Right ventricle myocardium inferior (tissue), 1 donor: ENCODE measurements around the gene GAB4. TPM values are rescaled to one million over a fixed set of nuclear protein-coding genes. Genes with fewer than 3 reads are reported as not detected.
"Not testable (repeated sequence)": the region's sequence is repeated elsewhere in the genome, so short reads cannot be mapped to it uniquely, and the experiment has no call there.

Experiments used
- ATAC-seq: fragments of 200-7000 bp; cut with Tn5 transposase; one replicate; pipeline ENCODE4 v1.9.1; 2020; ENCODE audit warnings: mild to moderate bottlenecking, moderate library complexity
- DNase-seq: peaks from one replicate; pipeline ENCODE4 v3.0.0; 2021; ENCODE audit errors: missing footprints
- intact Hi-C: fragments of 100-400 bp; cut with DNase I; formaldehyde crosslinking; loops from one replicate; pipeline ENCODE4 v1.11.0; 2022
- total RNA-seq: library from RNA; stranded (reverse); fragmentation: NEBNext Ultra II Directional; extraction: Animal tissue kit (Norgen Biotek cat#: 25700); gene quantifications from one replicate; pipeline ENCODE4 v1.2.1, GENCODE V29; 2021
- donor health status: DM: no; HTN: yes; CAD: no; lungs with severe emphysema.

GAB4 gene
- total RNA-seq, 1 donor from 2014 or later, result not detected

DNA sequence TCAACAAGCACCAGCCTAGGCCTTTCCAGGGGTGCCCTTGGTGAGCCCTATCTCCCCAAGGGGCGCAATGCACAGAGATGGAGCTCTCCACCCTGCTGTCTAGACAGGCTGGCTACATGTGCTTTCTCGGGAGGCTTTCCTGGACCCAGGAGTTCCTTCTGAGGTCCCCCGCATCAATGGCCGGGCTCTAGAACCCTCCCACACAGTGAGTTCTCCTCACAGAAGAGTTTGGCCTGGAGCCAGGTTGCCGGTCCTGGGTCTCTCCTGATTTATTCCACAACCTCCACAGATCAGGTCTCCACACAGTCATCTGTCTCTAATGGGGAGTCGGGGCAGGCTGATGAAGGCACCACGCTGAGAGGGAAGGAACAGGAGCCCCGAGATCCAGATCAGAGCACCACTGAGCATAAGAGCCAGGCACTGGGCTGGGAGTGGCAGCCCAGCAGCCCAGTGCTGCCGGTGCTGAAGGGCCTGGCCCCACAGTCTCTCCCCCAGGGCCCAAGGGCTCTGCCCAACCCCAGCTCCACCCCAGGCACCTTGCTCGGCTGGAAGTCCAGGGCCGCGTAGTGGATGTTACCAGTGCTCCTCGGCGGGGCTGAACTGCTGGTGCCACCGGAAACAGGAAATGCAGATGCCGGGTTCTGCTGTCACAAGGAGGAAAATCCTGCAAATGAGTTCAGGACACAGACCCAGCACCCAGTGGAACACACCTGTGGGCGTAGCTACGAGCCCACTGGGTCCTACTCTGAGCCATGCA lies 44.7 kb downstream of the GAB4 start:
- no peak for DNase-seq
- intact Hi-C loops, result no loop called here
- no peak for ATAC-seq

DNA sequence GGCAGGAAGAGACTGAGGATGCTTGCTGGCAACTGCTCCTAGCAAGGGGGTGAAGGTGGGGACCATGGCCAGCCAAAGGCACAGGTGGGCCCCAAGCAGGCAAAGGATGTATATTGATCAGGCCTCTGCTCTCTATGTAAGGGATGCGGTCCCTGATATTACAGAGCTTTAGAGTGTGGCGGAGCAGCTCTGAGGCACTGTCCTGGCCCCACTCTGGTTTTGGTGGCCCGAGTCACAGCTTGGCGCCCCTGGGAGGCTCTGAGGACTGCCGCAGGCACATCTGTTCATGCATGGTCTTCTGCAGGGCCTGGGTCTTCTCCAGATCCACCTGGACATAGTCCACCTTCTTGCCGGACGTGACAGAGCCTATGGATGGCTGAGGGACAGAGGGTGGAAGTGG lies 45.5 kb downstream of the GAB4 start:
- DNase-seq, result no peak
- ATAC-seq, result no peak
- intact Hi-C loops, result no loop called here

DNA sequence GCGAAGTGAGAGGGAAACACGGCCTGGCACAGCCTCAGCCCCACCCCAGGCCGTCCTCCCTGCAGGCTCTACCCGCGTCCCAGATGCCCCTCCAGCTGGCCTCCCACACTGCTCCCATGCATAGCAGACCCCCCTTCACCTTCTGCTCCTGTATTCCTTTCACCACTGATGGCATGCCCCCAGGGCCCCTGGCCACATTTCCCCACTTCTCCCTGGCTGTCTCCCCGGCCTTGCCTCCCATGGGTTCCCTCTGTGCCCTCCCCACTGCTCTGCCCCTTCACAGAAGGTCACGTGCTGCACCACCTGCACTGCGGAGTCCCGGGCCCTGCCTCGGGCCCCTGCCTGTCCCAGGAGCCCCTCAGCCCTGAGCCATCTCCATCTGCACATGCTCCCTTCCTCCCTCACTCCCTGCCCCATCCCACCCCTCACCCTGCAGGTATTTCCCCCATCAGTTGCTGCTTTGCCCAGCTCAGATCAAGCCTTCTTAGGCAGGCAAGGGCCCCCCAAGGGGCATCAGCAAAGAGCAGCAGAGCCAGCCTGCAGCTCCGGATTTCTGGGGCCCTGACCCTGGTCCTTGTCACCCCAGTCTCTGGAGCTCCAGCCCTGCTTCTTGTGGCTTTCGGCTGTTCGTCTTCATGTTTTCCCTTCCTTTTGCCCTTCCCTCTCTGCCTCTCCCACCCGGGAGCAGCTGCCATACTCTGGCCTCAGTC lies 46.4 kb downstream of the GAB4 start:
- intact Hi-C loops, result no loop called here
- no peak for ATAC-seq
- DNase-seq, result no peak

DNA sequence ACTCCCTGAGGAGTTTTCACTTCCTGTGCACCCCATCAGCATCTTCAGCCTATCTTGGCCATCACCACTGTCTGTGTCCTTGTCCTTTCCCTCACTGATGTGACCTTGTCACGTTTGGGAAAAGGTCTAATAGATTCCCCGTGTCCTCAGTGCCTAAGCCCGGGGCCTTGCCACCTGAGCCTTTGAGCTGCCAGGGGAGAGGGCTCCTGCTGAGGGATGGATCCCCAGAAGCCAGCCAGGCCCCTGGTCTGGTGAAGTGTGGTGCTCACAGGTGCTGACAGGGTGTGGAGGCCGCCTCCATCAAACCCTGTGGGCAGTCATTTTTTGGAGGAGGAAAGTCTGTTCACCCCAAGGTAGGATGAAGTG lies 47.2 kb downstream of the GAB4 start:
- no peak for DNase-seq
- no peak for ATAC-seq
- intact Hi-C loops, result no loop called here

DNA sequence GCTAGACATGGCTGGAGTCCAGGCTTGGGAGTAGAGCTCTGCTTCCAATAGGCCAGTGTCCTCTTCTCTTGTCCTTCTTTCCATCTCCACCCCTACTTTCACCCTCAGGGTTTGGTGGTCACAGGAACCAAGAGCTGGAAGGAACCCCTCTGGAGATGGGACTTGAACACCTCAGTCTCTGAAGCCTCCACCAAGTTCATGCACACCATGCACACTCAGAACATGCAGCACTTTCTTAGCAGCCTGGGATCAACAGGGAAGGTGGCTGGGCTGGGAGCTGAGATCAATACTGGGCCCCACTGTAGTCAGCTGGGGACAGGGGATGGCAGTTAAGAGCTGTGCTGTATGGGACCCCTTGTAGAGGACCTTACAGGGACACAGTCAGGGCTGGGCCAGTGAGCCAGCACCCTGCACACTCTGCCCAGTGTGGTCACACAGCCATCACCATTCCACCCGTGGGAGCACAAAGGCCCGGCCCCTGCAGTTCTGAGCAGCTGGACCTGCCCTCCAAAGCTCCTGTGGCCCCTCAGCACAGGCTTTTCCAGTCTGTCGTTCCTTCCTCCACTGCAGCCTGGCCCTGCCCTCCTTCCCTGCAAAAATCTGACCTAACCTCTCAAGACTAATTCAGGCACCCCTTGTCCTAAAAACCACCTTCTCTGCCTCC lies 47.7 kb downstream of the GAB4 start:
- ATAC-seq, result no peak
- intact Hi-C loops, result no loop called here
- no peak for DNase-seq

DNA sequence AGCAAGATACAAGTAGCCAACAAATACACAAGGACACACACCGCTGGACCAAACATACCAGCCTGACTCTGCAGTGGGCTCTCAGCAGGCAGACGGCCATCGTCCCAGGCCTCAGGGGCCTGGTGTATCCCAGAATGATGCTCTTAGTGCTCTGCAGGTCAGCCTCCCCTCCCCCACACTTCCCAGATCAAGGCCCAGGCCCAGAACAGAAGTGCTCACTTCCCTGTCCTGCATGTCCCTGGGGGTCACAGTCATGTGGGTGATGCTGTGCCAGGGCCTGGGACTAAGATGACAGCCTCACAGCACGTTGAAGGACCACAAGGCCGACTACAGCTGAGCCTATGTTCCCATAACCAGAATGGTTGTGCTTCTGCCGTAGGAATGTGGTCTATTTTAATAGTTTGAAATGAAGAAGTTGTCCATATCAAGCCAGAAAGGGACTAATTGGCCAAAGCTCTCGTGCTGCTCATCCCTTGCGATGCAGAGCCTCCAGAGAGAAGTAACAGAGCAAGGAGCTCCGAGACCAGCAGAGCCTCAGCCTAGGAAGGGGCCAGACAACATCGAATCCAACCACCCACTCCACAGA lies 48.6 kb downstream of the GAB4 start:
- ATAC-seq (no peak), DNase-seq (peak; percentile 62)

DNA sequence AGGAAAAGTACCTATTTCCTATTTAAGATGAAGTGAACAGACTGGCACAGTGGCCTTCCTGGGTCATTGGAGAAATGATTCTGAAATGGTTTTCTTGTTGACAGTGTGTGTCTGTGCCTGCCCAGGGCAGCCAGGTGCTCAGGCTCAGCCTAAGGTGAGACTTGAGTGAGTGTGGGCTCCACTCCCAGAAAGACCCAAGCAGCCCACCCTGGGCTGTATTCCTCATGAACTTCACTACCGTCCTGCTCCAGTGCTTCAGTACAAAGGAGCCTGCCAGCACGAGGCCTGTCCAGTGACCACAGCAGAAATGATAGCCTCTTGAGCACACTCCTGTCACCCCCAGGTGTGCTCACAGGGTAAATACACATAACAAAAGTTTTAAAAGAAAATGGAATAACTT lies 49.5 kb downstream of the GAB4 start:
- intact Hi-C loops, result no loop called here
- ATAC-seq, result no peak

More for the DNA sequence above, 48.6 kb downstream of the GAB4 start:
- intact Hi-C loops, result no loop called here

DNA sequence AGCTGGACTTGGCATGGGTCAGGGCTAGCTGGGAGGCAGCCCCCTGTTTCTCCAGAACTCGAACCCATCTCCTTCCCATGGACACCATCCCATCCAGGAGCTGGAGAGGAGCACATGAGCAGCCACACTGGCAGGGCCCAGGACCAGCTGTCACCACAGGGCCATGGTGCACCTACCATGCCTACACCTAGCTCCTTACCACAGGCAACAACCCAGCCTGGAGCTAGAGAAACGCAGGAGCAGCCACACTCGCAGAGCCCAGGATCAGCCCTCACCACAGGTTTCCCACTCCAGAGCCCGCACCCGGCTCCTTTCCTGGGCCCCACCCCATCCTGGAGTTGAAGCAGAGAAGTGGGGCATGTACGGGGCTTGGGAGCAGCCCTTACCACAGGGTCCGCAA lies 50.2 kb downstream of the GAB4 start:
- DNase-seq (no peak), ATAC-seq (no peak)
- intact Hi-C loops, result no loop called here

More for the DNA sequence above, 49.5 kb downstream of the GAB4 start:
- no peak for DNase-seq

DNA sequence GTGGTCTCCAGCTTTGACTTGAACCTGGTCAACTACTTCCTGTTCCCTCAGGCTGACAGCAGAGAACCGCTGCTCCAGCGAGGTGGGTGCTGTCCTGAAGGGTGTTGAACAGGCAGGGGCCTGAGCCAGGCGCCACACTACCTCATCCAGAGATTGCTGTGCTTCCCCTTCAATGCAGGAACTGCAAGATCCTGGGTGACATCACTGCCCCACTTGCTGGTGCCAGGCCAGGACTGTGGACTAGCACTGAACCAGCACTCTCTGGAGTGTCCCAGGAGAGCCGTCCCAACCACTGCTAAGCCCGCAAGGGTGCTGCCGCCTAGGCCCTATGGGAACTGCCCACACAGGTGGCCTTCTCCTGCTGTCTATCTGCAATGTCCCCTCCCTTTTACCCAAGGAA lies 51.7 kb downstream of the GAB4 start:
- no peak for ATAC-seq

DNA sequence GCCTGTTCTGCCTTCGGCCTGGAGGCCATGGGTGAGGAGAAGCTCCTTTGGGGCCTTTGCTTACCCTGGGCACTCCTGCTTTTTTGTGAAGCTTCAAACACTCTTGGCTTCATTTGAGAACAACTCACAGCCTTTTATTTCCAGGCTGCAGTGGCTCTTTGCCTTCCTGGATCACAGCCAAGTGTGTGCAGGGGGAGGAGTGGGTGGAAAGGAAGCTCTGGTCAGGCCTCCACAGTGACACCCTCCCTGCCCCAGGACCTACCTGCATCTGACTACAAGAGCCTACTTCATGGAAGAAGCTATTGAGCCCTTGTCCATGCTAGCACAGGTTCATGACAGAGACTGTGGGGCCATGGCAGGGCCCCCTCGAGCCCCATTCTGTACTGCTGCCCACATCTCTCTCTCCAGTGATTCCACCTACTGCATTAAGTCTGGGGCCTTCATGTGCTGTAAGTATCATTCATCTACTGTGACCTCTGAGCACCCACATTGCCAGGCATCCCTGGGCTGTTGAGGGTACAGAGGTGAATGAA lies 52.3 kb downstream of the GAB4 start:
- intact Hi-C loops, result no loop called here
- DNase-seq, result no peak
- ATAC-seq, result peak; percentile 50

More for the DNA sequence above, 51.7 kb downstream of the GAB4 start:
- no peak for DNase-seq
- intact Hi-C loops, result no loop called here

DNA sequence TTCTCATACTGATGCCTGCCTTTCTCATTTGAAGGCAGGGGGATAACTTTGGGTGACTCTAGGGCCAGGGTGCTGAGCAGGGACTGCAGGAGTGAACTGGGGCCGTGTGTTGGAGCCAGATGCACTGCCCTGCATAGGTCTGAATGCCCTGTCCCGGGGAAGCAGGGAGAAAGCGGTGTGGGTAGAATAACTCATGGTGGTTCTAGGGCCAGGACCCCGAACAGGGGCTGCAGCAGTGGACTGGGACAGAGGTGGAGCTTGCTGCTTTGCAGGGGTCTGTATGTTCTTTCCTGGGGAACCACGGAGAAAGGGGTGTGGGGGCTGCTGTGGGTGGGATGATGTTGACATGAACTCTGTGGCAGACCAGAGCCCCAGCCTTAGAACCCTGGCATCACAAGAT lies 52.9 kb downstream of the GAB4 start:
- ATAC-seq (no peak), DNase-seq (no peak)
- intact Hi-C loops, result no loop called here

DNA sequence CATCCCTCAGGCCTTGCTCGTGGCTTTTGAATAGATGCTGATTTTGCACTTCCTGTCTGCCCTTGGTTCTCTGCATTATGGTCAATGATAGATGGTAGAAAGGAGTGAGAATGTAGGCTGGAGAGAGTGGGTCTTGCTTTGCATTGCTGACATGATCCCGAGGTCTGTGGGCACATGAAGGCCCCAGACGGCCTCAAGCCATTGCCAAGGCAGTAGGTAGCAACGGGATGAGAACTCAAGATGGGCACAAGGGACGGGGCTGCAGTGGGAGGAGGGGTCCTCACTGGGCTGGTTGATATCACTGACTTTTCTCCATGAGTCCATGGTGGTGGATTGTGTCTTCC lies 54.0 kb downstream of the GAB4 start:
- intact Hi-C loops, result no loop called here
- DNase-seq (no peak), ATAC-seq (no peak)

DNA sequence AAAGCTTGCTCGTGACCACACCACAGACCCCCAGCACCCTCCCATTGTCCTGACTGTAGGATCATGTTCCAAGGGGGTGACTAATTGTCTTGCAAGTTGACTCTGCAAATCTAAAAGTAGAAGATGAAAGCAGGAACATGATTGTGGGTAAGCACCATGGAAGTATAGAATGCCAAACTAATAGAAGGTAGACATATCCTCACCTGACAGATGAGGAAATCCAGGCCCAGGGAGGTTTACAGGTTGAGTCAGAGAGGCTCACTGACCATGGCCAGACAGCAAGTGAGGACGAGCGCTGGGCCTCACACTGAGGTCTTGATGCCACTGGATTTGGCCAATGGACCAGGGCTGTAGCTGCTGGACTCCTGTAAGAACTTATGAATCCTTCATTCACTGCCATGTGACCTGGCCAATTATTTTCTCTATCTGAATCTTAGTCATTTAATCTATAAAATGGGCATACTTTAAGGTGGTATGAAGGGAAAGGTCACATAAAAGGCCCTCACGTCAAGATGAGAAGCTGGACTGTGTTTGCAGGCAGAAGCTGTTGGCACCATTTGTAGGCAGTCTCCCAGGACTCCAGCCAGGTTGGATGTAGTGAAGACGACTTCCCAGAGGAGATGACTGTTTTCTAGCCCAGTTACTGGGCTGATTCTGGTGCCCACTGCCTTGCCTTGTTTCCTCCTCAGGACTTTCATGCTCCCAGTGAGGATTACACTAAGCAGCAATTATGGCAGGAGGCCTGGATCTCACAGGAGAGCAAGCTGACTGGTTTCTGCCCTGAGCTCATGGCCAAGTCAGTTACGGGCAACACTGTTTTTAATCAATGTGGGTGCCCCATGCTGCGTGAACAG lies 54.6 kb downstream of the GAB4 start:
- intact Hi-C loops, result no loop called here
- ATAC-seq, result no peak
- no peak for DNase-seq

DNA sequence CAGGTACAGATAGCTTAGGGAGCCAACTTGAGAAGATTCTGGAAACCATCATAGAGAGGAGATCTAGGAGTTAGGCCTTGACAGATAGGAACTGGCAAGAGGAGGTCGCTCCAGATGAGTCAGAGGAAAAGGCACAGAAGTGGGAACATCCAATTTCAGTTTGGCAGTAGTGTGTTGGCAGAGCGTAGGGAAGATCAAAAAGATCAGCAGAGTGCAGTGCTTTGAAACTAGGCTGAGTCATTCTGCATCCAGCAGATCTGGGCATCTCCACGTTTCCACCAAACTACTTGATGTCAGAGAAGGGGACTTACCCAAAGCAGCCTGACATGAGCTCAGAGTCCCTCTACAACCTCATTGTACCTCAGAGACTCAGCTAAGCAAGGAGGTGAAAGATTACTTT lies 58.5 kb downstream of the GAB4 start:
- no peak for DNase-seq
- intact Hi-C loops, result no loop called here
- no peak for ATAC-seq

DNA sequence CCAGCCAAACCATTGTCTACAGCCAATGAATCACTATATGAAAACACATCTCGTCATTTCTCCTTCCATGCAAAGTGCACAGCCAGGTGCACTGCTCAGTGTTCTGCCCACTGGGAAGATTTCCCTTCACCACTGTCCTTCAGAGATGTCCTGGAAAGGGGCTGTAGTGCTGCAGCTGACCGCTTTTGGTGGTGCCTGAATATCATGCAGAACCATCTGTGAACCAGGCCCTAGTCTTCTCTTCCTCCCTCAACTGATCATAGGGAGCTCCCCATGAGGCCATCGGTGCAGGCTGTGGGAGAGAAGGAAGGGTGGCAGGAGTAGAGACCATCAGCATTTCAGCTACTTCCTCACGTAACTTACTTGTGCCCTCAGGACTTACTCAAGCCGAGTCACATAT lies 70.2 kb downstream of the GAB4 start:
- intact Hi-C loops, result no loop called here
- no peak for ATAC-seq
- DNase-seq, result no peak

DNA sequence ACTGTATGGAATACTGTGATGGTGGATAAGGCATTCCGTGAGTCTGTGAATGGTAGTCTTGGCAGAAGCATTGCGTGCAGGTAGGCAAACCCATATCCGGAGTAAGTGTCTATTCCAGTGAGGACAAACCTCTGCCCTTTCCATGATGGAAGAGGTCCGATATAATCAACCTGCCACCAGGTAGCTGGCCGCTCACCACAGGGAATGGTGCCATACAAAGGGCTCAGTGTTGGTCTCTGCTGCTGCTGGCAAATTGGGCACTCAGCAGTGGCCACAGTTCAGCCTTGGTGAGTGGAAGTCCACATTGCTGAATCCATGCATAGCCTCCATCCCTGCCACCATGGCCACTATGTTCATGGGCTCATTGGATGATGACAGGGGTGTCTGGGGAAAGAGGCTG lies 70.8 kb downstream of the GAB4 start:
- DNase-seq, intact Hi-C loops, ATAC-seq: not testable (repeated sequence)

DNA sequence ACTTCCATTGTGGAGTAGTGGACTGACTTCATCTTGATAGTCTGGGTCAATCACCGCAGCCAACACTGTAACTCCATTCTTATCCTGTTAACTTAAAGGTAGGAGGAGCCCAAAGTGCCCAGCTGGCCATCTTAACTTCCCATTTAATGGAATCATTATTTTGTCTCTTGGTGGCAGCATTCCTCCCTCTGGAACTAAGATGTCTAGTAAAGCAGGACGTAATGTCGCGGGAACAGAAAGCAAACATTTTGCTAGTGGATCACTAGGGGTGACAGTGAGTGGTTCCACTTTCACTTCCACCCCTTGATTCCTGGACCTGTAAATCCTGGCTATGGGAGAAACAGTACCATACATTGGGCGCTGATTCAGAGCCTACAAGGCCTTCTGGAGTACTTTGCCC lies 71.4 kb downstream of the GAB4 start:
- DNase-seq, result no peak
- ATAC-seq, result no peak
- intact Hi-C loops, result no loop called here

DNA sequence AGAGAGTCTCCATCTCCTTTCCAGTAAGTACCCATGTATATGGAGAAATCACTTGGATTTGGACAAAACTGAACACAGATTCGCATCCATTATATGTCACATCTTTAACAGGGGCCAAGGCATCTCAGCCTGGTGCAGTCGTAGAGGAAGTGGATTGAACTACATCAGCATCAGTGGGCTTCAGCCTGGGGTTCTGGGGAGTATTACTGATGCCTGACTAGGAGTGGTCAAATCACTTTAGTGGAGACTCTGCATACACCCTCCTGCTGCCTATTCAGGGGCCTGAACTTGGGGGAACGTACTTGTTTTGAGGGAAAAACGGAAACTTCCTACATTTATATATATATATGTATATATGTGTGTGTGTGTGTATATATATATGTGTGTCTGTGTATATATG lies 72.8 kb downstream of the GAB4 start:
- DNase-seq (no peak), ATAC-seq (no peak)
- intact Hi-C loops, result no loop called here
